GM19025 (cell line): ENCODE measurements around the gene CCDC150.
"Not testable (repeated sequence)": the region's sequence is repeated elsewhere in the genome, so short reads cannot be mapped to it uniquely, and the experiment has no call there.

ENCODE experiments used
- ATAC-seq: cut with Tn5 transposase; IDR thresholded peaks from one replicate; pipeline ENCODE4 v1.9.1; 2021; ENCODE audit warnings: mild to moderate bottlenecking, low read depth, moderate library complexity; ENCODE audit not compliant: unreplicated experiment

CCDC150 gene

DNA sequence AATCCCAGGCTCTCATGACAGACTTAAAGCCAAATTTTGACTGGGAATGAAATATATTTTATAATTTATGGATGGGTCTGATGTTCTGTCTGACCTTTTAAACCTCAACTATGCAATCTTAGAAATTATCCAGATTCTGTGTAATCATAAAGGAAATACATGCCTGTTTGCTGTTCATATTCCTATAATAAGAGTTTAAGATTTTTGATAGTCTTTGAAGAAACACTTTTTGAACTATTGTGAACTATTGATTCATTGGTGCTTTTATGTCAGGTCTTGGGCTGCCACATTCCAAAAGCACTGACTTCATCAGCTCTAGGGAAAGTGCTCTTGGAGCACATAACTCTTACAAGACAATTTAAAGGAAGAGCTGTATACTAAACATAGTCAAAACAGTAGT, 64.2 kb downstream of the CCDC150 start:
- ATAC-seq = no peak

DNA sequence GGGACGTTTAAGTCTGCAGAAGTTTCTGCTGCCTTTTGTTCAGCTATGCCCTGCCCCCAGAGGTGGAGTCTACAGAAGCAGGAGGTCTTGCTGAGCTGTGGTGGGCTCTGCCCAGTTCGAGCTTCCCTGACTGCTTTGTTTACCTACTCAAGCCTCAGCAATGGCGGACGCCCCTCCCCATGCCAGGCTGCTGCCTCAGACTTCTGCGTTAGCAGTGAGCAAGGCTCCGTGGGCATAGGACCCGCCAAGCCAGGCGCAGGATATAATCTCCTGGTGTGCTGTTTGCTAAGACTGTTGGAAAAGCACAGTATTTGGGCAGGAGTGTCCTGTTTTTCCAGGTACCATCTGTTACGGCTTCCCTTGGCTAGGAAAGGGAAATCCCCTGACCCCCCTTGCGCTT, 70.5 kb downstream of the CCDC150 start:
- ATAC-seq = not testable (repeated sequence)

DNA sequence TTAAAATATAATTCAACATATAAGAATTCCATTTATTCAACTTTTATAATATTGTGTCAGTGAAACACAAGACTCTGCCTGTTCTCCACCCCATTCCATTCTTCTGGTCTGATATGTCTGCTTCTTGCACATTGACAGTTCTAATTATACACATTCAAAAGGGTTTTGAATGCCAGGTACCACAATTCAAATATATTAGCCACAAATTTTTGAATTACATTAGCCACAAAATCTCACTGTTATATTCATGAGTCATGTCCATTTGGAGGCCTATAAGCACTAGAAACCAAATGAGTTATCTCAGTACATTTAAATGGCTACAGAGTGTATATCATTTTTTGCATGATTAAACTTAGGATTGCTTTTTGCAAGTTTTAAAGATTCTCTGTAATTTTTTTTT, 72.1 kb downstream of the CCDC150 start:
- ATAC-seq = no peak

DNA sequence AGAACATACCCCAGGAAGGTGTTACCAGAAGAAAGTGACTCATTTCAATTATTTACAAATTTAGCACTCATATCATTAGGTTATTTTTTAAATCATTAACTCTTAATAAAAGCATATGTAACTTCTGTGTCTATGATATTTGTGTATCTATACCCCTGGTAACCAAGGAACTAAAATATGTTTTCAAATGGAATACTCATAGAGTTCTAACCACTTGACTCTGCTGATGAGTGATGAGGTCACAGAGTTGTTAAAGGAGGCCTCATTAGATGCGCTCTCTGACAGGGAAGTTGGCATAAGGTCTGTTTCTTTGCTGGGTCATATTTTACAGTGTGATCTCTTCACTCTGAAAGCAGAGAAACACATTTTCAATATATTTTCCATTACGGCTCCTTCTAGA, 73.4 kb downstream of the CCDC150 start:
- ATAC-seq = no peak

DNA sequence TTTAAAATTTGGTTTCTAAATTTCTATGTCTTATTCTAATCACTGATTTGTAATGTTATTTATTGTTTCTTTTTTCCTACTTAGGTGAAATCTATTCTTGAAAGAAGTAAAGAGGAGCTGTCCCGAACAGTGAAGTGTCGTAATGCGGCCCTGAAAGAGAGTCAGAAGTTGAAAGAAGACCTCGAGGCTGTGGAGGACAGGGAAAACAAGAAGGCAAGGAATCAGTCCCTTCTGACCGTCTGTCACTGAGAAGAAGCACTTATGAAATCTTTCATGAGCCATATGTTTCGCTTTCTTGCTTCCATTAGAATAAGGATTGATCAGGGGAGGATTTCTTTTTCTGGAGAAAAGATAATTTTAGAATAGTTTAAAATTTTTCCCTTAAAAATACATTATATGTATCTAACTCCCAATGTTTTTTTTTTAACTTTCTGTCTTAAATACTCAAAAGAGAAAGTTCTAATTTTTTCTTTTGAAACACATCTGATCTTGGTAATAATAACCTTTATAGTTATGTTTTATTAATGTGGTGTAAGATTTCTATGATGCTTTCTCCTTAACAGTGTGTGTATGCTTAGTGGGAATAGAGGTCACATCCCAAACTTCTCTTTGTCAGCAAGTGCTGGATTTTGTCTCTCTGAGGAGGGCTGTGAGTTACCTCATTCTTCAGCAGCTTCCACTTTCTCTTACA, 79.0 kb downstream of the CCDC150 start:
- no peak for ATAC-seq

DNA sequence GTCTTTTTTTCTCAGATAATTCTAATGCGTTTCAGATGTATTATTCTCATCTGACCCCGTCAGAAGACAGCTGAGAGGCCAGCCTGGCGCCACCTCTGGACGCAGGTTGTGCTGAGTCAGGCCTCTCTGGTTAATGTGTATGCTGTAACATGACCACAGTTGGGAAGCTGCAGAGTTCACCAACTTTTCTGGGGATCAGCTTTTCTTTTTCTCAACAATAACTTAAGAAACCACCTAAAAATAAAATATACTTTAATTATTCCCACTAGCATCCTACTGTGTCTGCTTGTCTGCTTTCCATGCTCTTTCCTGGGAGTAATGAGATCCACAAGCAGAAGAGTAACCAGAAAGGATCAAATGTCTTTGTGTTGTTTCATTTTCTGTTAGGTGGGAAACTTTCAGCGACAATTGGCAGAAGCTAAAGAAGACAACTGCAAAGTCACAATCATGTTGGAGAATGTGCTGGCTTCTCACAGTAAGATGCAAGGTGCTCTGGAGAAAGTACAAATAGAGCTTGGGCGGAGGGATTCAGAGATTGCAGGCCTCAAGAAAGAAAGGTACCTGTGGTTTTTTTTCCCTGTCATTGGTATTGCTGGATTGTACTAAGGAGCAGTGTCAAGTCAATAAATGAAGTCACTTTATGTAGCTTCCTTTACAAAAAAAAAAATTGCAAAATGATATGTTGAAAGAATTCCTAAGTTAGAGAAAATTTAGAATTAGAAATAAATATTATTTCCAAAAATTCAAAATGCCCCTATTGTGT, 79.8 kb downstream of the CCDC150 start:
- ATAC-seq = no peak

DNA sequence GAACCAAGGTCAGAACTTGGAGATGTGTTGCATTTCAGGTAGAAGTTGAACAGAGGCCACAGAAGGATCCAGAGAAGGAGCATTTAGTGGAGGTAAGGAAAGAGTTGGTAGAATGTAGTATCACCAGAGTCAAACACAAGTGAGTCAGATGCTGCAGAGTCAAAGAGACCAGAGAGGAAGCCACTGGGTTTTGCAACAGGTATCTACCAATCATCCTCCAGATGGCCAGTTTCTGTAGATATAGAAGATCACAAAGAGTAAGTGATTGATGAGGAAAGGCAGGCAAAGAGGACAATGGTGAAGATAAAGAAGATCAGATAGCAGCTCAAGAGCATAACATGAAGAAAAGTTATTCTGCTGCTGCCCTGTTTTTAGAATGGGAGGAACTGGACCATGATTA, 84.1 kb downstream of the CCDC150 start:
- ATAC-seq = no peak

DNA sequence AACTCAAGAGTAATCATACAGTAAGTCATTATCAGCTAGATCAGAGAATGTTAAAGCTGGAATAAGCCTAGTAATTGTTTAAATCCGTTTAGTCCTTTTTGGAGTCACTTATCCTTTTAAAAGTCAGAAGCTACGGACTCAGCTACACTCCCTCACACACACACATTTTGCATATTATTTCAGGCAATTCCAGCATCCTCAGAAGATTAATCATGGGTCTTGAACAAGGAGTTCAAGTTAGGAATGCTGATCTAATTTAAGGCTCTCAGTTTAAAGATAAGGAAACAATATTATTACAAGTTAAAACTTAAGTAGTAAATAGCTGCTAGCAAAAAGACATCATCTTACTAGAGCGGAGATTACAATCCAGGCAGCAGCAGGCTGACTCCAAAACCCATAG, 85.7 kb downstream of the CCDC150 start:
- no peak for ATAC-seq

DNA sequence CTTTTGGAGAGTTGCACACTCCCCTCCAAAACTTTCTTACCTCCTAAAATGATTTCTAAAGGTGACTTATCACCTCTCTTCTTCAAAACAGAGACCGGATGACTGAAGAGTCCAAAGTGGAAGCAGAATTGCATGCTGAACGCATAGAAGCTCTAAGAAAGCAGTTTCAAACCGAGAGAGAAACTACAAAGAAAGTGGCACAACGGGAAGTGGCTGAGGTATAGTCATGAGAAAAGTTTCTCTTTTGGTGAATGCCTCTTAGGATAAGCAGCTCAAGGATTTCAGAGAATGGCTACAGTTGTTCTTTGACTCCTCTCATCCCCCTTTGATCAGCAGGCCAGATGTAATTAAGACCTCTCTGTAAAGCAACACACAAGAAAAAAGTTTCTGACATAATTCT, 86.4 kb downstream of the CCDC150 start:
- no peak for ATAC-seq

DNA sequence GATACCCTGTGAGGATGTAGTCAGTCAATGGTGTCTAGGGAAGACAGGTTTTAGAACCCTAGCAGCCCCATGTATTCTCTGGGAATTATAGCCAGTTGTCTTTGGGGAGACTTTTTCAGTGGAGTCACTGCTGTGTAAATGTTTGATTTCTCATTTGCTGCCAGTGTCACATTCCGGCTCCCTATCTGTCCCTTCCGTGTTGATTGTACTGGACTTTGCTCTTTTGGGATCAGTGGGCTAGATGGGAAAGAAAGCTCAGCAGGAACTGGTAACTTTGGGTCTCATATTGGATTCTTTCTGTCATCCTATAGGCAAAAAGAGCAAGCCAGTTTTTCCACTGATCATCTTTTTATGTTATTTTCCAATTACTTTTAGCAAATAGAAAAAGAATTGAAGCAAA, 89.9 kb downstream of the CCDC150 start:
- no peak for ATAC-seq

DNA sequence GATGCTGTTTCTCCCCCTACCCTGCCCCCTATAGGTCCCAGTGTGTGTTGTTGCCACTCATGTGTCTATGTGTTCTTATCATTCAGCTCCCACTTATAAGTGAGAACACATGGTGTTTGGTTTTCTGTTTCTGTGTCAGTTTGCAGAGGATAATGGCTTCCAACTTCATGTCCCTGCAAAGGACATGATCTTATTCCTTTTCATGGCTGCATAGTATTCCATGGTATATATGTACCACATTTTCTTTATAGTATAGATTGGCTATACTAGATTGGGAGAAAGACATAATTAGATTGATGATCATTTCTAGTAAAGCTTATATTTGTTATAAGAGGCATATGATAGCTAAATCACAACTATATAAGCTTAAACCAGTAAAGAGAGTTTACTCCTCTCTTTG, 97.1 kb downstream of the CCDC150 start:
- not testable (repeated sequence) for ATAC-seq

DNA sequence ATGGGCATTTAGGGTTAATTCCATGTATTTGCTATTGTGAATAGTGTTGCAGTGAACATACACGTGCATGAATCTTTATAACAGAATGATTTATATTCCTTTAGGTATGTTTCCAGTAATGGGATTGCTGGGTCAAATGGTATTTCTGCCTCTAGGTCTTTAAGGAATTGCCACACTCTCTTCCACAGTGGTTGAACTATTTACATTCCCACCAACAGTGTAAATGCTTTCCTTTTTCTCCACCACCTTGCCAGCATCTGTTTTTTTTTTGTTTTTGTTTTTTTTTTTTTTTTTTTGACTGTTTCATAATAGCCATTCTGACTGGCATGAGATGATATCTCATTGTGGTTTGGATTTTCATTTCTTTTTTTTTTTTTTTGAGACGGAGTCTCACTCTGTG, 97.5 kb downstream of the CCDC150 start:
- no peak for ATAC-seq

DNA sequence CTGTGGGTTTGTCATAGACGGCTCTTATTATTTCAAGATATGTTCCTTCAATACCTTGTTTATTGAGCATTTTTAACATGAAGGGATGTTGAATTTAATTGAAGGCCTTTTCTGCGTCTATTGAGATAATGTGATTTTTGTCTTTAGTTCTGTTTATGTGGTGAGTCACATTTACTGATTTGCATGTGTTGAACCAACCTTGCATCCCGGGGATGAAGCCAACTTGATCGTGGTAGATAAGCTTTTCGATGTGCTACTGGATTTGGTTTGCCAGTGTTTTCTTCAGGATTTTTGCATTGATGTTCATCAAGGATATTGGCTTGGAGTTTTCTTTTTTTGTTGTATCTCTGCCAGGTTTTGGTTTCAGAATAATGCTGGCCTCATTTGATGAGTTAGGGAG, 99.5 kb downstream of the CCDC150 start:
- ATAC-seq = no peak

DNA sequence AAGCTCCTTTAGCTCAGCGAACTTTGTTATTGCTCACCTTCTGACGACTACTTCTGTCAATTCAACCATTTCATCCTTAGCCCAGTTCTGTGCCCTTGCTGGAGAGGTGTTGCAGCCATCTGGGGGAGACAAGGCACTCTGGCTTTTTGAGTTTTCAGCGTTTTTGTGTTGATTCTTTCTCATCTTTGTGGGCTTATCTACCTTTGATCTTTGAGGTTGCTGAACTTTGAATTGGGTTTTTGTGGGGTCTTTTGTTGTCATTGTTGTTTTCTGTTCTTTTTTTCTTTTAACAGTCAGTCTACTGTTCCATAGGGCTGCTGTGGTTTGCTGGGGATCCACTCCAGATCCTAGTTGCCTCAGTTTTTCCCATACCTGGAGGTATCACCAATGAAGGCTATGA, 102.7 kb downstream of the CCDC150 start:
- ATAC-seq = no peak

DNA sequence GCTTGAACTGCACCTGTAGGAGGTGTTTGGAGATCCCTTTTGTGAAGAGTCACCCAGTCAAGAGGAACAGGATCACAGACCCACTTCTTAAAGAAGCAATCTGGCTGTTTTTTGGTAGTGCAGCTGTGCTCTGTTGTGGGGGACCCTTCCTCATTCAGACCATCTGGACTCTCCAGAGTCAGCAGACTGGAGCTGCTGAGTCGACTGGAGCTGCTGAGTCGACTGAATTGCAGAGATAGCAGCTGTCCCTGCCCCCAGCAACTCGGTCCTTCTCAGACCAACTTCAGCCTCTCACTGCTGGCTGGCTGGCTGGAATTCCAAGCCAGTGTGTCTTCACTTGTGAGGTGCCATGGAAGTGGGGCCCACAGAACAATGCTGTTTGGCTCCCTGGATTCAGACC, 103.2 kb downstream of the CCDC150 start:
- no peak for ATAC-seq

DNA sequence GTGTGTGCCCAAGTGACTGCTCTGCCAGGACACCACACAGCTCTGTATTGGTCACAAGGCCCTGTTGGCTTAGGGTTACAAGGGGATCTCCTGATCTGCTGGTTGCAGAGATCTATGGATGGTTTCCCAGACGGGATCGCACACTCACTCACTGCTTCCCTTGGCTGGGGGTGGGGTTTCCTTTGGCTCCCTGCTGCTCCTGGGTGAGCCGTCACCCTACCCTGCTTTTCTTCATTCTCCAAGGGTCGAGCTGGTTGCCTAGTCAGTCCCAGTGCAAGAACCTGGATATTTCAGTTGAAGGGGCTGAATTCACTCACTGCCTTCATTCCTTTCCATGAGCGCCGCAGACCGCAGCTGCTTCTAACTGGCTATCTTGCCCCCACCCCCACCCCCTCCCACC, 103.7 kb downstream of the CCDC150 start:
- ATAC-seq = no peak

DNA sequence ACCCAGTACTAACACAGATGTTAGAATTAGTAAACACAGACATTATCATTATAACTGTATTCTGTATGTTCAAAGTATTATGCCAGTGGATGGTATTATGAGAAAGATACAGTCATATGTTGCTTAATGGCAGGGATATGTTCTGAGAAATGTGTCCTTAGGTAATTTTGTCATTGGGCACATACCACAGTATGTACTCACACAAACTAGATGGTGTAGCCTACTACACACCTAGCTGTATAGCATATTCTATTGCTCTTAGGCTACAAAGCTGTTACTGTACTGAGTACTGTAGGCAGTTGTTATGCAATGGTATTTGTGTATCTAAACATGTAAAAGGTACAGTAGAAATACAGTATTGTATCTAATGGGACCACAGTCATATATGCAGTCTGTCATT, 106.2 kb downstream of the CCDC150 start:
- ATAC-seq = no peak

DNA sequence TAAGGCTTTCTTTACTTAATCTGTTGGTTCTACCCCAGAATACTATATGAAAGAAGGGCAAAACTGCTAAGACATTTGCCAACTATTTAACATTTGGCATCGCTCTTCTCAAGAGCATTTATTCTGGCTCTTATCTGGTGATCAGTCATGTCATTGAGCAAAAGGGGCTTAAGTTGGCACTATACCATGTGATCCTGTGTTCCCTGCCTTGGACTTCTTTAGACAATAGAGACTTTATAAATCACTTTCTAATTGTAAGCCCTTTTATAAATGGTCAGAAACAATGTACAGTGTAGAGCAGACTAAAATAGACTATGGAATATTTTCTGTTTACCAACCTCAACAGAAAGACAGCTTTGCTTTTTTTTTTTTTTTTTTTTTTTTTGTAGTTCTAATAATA, 107.9 kb downstream of the CCDC150 start:
- ATAC-seq = no peak

DNA sequence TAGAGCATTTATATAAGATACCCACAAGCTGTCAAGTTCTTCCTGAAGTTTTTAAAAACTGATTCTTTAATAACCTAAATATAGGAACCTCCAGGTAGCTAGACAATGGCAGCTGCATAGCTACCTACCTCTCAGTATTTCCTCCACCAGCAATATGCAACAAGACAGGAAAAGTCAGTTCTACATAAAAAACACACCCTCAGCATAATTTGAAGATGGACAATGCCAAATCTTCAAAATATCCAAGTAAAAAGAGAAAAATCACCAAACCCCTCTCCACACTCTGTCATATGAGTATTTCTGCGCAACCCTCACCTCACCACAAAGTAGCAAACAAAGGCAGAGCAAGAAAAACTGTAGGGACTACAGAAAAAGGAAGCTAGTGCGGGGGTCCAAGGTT, 108.6 kb downstream of the CCDC150 start:
- ATAC-seq = no peak

DNA sequence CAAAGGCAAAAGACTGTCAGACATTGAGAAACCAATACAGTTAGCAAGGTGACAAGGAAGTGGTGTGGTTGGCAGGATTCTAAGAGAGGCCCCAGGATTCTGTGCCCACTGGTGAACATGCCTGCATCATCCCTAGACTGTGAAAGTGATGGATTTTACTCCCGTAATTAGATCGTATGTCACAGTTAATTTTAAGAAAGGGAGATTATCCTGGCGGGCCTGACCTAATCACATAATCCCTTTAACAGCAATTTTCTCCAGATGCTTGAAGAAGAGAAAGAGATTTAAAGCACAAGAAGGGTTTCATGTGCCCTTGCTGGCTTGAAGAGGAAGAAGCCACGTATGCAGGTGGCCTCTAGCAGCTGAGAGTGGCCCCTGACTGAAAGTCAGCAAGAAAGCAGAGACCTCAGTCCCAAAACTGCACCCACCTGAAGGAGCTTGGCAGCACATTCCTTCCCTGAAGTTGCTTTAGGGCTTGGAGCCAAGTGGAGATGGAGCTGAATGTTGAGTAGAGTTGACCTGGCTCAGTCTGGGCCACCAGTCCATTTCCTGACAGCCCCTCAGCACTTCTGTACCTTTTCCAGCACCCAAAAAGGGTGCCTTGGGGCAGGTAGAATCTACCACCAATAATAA, 110.9 kb downstream of the CCDC150 start:
- peak; percentile 12 for ATAC-seq

DNA sequence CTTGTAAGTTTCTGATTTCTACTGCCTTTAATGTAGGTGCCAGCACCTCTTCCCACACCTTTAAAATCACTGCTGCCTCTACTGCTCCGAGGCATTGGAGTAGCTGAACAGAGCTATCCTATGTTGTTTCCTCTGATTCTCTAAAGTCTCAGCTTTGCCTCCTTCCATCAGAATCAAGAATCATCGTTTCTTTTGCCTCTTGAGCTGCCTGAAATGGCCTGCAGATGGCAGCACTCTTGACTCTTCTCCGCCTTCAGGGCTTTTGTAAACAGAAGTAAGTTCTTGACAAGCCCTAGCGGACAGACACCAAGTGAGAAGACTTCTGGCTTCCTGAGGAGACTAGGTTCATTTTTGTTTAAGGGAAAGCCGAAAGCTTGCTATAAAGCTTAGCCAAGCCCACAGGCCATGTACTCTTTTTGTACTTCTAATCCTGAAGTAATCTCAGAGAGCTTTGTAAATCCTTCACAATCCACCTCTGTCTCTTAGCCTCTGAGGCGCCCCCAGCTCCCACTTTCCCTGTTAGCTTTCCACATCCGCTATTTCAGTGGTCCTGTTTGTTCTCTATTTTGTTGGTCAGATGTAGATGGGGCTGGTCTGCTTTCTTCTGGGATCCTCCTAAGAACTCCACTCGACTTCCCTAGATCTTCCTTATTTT, 111.6 kb downstream of the CCDC150 start:
- ATAC-seq = peak; percentile 92
